ENCODE results near the gene DNM3. TPM values are rescaled to one million over a fixed set of nuclear protein-coding genes. Genes with fewer than 3 reads are reported as not detected.

Gene DNM3
- total and polyA plus RNA-seq, 2 donors (not counting 3 experiments of a cell fraction or from before 2014, with no cell fraction given): 1.4 to 2.5 TPM

DNA sequence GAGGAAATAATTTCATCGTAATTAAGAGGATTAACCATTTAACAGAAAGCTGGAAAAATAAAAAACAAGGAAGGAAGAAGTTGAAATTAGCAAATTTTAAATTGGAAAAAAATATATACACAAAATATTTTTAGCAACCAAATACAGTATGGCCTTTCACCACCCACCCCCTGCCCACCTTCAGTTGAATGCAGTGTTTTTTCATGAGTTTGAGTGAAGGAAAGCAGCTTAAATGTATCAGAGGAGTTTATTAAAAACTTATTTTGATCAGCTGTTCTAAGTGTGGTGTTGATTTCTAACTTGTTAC is 249.2 kb downstream of the DNM3 start:
- Histone ChIP-seq H3K27me3 (ENCODE audit: control insufficient read depth in 2 of 2, insufficient read depth in 2 of 2, low read length in 2 of 2) (no peaks in the 10 kb centered on the region), H3K9me1 (replicated peaks; ENCODE audit: control insufficient read depth, extremely low read depth, insufficient read depth, low read length) (no peaks in the 10 kb centered on the region), H3K9me3 (replicated peaks; ENCODE audit: control insufficient read depth, insufficient read depth, low read length) (no peaks in the 10 kb centered on the region), H3K4me1 (ENCODE audit: control insufficient read depth, extremely low read depth, insufficient read depth, low read length) (no peaks in the 10 kb centered on the region), H3K4me3 (replicated peaks in 1 of 3; ENCODE audit: insufficient read depth in 1 of 3, low read depth in 1 of 3, low read length in 3 of 3) (no peak overlapping the region), H3K79me2 (ENCODE audit: control insufficient read depth, insufficient read depth, low read length) (no peaks in the 10 kb centered on the region), H3K9ac (replicated peaks; ENCODE audit: extremely low read depth, insufficient read depth, low read length) (no peak overlapping the region), H3K36me3 (ENCODE audit: control insufficient read depth in 2 of 2, extremely low read depth in 1 of 2, insufficient read depth in 2 of 2, low read length in 2 of 2) (no peaks in the 10 kb centered on the region), H3K27ac (ENCODE audit: insufficient read depth, low read depth, low read length) (no peak overlapping the region), H3K4me2 (ENCODE audit: insufficient read depth, low read length) (no peak overlapping the region), H4K20me1 (replicated peaks; ENCODE audit: control insufficient read depth, extremely low read depth, insufficient read depth, low read length) (no peaks in the 10 kb centered on the region), H2AFZ (ENCODE audit: low read depth, low read length) (no peak overlapping the region)
- TF ChIP-seq JUN (IDR thresholded peaks at IDR 0.05; ENCODE audit: borderline replicate concordance, insufficient read depth, insufficient read length, low read depth): no peak
- TF ChIP-seq CTCF (IDR thresholded peaks at IDR 0.05; ENCODE audit: extremely low read depth in 1 of 2, insufficient read depth in 1 of 2, low read depth in 1 of 2, low read length in 2 of 2): no peak
- TF ChIP-seq MYC (IDR thresholded peaks at IDR 0.05; ENCODE audit: low read depth, low read length): no peak
- no peak for TF ChIP-seq FOS (IDR thresholded peaks at IDR 0.05; ENCODE audit: borderline replicate concordance, insufficient read depth, low read length)
- dilution Hi-C loops (cut with MboI; ENCODE audit: extremely low pct_ligation_motif_present, low sequenced_read_pairs) (no loop called here), intact Hi-C loops (cut with micrococcal nuclease) (loop anchor here (1.0 kb wide), 3 partner anchors 232 to 354 kb away; partner anchors contain the start of gene PIGC)
- no peak for DNase-seq (ENCODE audit: low read depth, low spot score)
- ChIA-PET POLR2A (no interaction called here), CTCF (interaction anchor here (0.8 to 4.0 kb wide), 4 partner anchors 19 to 309 kb away, joined by 3 to 28 read pairs (median 8); no protein-coding TSS in a partner anchor)
- no peak for FAIRE-seq
- BruUV-seq (replicated peaks): no TSS peak

DNA sequence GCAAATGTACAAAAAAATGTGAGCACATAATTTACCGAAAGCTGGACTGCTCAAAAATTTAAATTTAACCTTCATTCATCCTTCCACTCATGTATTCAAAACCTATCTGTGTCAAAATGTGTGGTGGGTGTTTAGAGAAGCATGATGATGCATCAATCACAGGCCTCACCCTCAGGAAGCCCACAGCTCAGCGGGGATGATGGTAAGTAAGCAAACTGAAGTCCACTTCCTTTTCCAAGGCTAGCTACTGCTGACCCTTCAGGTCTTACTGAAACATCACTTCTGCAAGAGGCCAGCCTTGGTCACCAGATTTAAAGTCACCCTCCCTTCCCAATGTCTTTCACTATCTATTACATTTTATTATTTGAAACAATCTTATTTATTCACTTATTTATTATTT is 254.5 kb downstream of the DNM3 start:
- no peak overlapping the region for H3K9ac ChIP-seq (replicated peaks; ENCODE audit: extremely low read depth, insufficient read depth, low read length)
- no peaks in the 10 kb centered on the region for H4K20me1 ChIP-seq (replicated peaks; ENCODE audit: control insufficient read depth, extremely low read depth, insufficient read depth, low read length)
- H3K79me2 ChIP-seq (ENCODE audit: control insufficient read depth, insufficient read depth, low read length): no peaks in the 10 kb centered on the region
- H3K9me3 ChIP-seq (replicated peaks; ENCODE audit: control insufficient read depth, insufficient read depth, low read length): no peaks in the 10 kb centered on the region
- no TSS peak for BruUV-seq (replicated peaks)
- dilution Hi-C loops (cut with MboI; ENCODE audit: extremely low pct_ligation_motif_present, low sequenced_read_pairs) (no loop called here), intact Hi-C loops (cut with micrococcal nuclease) (no loop called here)
- H3K36me3 ChIP-seq (ENCODE audit: control insufficient read depth in 2 of 2, extremely low read depth in 1 of 2, insufficient read depth in 2 of 2, low read length in 2 of 2): no peaks in the 10 kb centered on the region
- DNase-seq (ENCODE audit: low read depth, low spot score) (no peak), FAIRE-seq (no peak)
- H3K9me1 ChIP-seq (replicated peaks; ENCODE audit: control insufficient read depth, extremely low read depth, insufficient read depth, low read length): no peaks in the 10 kb centered on the region
- POLR2A ChIA-PET: no interaction called here
- no peak for TF ChIP-seq GATA2 (IDR thresholded peaks at IDR 0.05; ENCODE audit: insufficient read depth, insufficient read length, low read depth, low read length)
- TF ChIP-seq JUN (IDR thresholded peaks at IDR 0.05; ENCODE audit: borderline replicate concordance, insufficient read depth, insufficient read length, low read depth): no peak
- TF ChIP-seq CTCF (IDR thresholded peaks at IDR 0.05; ENCODE audit: extremely low read depth in 1 of 2, insufficient read depth in 1 of 2, low read depth in 1 of 2, low read length in 2 of 2): no peak
- TF ChIP-seq, protein P1, sequence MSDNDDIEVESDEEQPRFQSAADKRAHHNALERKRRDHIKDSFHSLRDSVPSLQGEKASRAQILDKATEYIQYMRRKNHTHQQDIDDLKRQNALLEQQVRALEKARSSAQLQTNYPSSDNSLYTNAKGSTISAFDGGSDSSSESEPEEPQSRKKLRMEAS (IDR thresholded peaks at IDR 0.05; ENCODE audit: insufficient read depth, insufficient read length): no peak
- TF ChIP-seq EZH2 (IDR thresholded peaks at IDR 0.05; ENCODE audit: borderline replicate concordance, low read depth, low read length, severe bottlenecking): no peak
- no peak overlapping the region for H3K4me3 ChIP-seq (replicated peaks in 1 of 3; ENCODE audit: insufficient read depth in 1 of 3, low read depth in 1 of 3, low read length in 3 of 3)
- CTCF ChIA-PET: interaction anchor here (0.6 to 2.0 kb wide), 5 partner anchors 8 to 304 kb away, joined by 3 to 6 read pairs (median 3); no protein-coding TSS in a partner anchor
- H3K4me2 ChIP-seq (ENCODE audit: insufficient read depth, low read length): no peak overlapping the region
- no peak overlapping the region for H3K27ac ChIP-seq (ENCODE audit: insufficient read depth, low read depth, low read length)
- H2AFZ ChIP-seq (ENCODE audit: low read depth, low read length): no peak overlapping the region
- H3K27me3 ChIP-seq (ENCODE audit: control insufficient read depth in 2 of 2, insufficient read depth in 2 of 2, low read length in 2 of 2): no peaks in the 10 kb centered on the region
- no peaks in the 10 kb centered on the region for H3K4me1 ChIP-seq (ENCODE audit: control insufficient read depth, extremely low read depth, insufficient read depth, low read length)
